HepG2 (cell line): ENCODE measurements around the gene SIRPA. TPM values are rescaled to one million over a fixed set of nuclear protein-coding genes. Genes with fewer than 3 reads are reported as not detected.

ENCODE experiments used
- ASH2L ChIP-seq: fragments of 300-600, 200-600 bp; sonication (generic); IDR thresholded peaks from 2 replicates; pipeline ENCODE4 v1.7.0; 2017; ENCODE audit warnings: low read depth, mild to moderate bottlenecking, moderate library complexity, mixed read lengths, low read length; ENCODE audit not compliant: insufficient read length
- ATF6 ChIP-seq: sonication (generic); formaldehyde crosslinking; conservative IDR thresholded peaks from 2 replicates; pipeline ENCODE4 v1.4.0; 2020; ENCODE audit warnings: missing genetic modification reagents
- HCFC1 ChIP-seq: fragments of 150-350 bp; IDR thresholded peaks from 2 replicates; pipeline ENCODE4 v1.6.1; 2014; ENCODE audit warnings: low read depth, low read length
- HMG20B ChIP-seq: conservative IDR thresholded peaks from 2 replicates; pipeline ENCODE4 v1.6.1; 2016; ENCODE audit warnings: missing genetic modification reagents, missing compliant biosample characterization
- HOXA9 ChIP-seq: sonication (generic); formaldehyde crosslinking; IDR thresholded peaks from 2 replicates; pipeline ENCODE4 v1.8.1; 2022; ENCODE audit warnings: missing genetic modification reagents, mild to moderate bottlenecking, moderate library complexity, borderline replicate concordance
- KDM3A ChIP-seq: IDR thresholded peaks from 2 replicates; pipeline ENCODE4 v1.6.1; 2018; ENCODE audit warnings: low read depth, missing compliant biosample characterization
- NFKBIZ ChIP-seq: IDR thresholded peaks from 2 replicates; pipeline ENCODE4 v1.6.1; 2018; ENCODE audit warnings: missing genetic modification reagents, missing compliant biosample characterization
- RARG ChIP-seq: sonication (generic); formaldehyde crosslinking; IDR thresholded peaks from 2 replicates; pipeline ENCODE4 v1.4.0; 2020; ENCODE audit warnings: low read depth, mild to moderate bottlenecking, missing genetic modification reagents
- SNAPC4 ChIP-seq: sonication (generic); formaldehyde crosslinking; IDR thresholded peaks from 2 replicates; pipeline ENCODE4 v1.4.0; 2020; ENCODE audit warnings: mild to moderate bottlenecking, missing genetic modification reagents
- SPEN ChIP-seq: sonication (generic); formaldehyde crosslinking; IDR thresholded peaks from 2 replicates; pipeline ENCODE4 v1.5.1; 2020; ENCODE audit warnings: low read depth, mild to moderate bottlenecking, missing genetic modification reagents
- ZMAT3 ChIP-seq: sonication (generic); formaldehyde crosslinking; conservative IDR thresholded peaks from 2 replicates; pipeline ENCODE4 v1.7.0; 2021; ENCODE audit warnings: missing genetic modification reagents
- ZNF710 ChIP-seq: sonication (generic); formaldehyde crosslinking; IDR thresholded peaks from 2 replicates; pipeline ENCODE4 v1.5.0; 2020; ENCODE audit warnings: mild to moderate bottlenecking, missing genetic modification reagents, borderline replicate concordance
- ZNF746 ChIP-seq: sonication (generic); formaldehyde crosslinking; IDR thresholded peaks from 2 replicates; pipeline ENCODE4 v1.8.0; 2022; ENCODE audit warnings: mild to moderate bottlenecking, missing genetic modification reagents
- ZNF749 ChIP-seq: sonication (generic); formaldehyde crosslinking; IDR thresholded peaks from 2 replicates; pipeline ENCODE4 v1.8.0; 2022; ENCODE audit warnings: mild to moderate bottlenecking, missing genetic modification reagents, moderate library complexity, borderline replicate concordance
- polyA plus RNA-seq, 8 experiments: library from polyadenylated mRNA; depleted of rRNA in 3 of 8; stranded (reverse) in 7 of 8; unstranded in 1 of 8; fragments of >200 nt; fragmentation: Illumina TruSeq in 4 of 8; extraction: Trizol in 4 of 8; gene quantifications; 2 replicates each; pipeline versions ENCODE4 v1.2.1 to v1.2.3, GENCODE V29; 2011 to 2016; ENCODE audit warnings: low read depth in 4 of 8, missing spikeins in 1 of 8, mixed read lengths in 1 of 8; ENCODE audit not compliant: insufficient read depth in 1 of 8
- total RNA-seq, 5 experiments: library from RNA; depleted of rRNA; stranded (reverse); fragments of >200 nt; fragmentation: Illumina TruSeq; extraction: Trizol; gene quantifications; 2 replicates each; pipeline ENCODE4 v1.2.3, GENCODE V29; 2016; ENCODE audit warnings: low read depth in 1 of 5
- TF ChIP-seq, protein P1 (sequence below): IDR thresholded peaks from 2 replicates; pipeline ENCODE4 v1.6.1; 2016; ENCODE audit warnings: missing biosample characterization, missing genetic modification reagents, low read depth
- TF ChIP-seq, protein P2 (sequence below): sonication (generic); formaldehyde crosslinking; IDR thresholded peaks from 2 replicates; pipeline ENCODE4 v1.8.0; 2022; ENCODE audit warnings: mild to moderate bottlenecking, missing genetic modification reagents, moderate library complexity

The SIRPA gene
- total and polyA plus RNA-seq, 2 of the 13 experiments (the other 11 are each of a cell fraction or from before 2014, with no cell fraction given) = 7.2 to 17.6 TPM

GRCh38 chr20:1855109-1855508, 40.1 kb upstream of the SIRPA start (continued):
- TF ChIP-seq SNAPC4 (CRISPR knock-in tag) = no peak
- TF ChIP-seq SPEN = no peak
- TF ChIP-seq KDM3A = 0 out of 2 replicates have a peak, but pooled peaks have one; percentile 28
- no peak for TF ChIP-seq HOXA9
- 0 out of 2 replicates have a peak, but pooled peaks have one; percentile 36 for TF ChIP-seq NFKBIZ (CRISPR knock-in tag)
- TF ChIP-seq, protein P1, sequence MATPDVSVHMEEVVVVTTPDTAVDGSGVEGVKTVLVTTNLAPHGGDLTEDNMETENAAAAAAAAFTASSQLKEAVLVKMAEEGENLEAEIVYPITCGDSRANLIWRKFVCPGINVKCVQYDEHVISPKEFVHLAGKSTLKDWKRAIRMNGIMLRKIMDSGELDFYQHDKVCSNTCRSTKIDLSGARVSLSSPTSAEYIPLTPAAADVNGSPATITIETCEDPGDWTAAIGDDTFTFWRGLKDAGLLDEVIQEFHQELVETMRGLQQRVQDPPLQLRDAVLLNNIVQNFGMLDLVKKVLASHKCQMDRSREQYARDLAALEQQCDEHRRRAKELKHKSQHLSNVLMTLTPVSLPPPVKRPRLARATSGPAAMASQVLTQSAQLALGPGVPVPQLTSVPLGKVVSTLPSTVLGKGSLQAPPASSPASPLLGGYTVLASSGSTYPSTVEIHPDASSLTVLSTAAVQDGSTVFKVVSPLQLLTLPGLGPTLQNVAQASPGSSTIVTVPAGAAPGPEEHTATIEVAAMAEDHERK (CRISPR knock-in tag) = no peak
- no peak for TF ChIP-seq HCFC1
- no peak for TF ChIP-seq RARG
- TF ChIP-seq ATF6 (CRISPR knock-in tag) = no peak
- TF ChIP-seq, protein P2, sequence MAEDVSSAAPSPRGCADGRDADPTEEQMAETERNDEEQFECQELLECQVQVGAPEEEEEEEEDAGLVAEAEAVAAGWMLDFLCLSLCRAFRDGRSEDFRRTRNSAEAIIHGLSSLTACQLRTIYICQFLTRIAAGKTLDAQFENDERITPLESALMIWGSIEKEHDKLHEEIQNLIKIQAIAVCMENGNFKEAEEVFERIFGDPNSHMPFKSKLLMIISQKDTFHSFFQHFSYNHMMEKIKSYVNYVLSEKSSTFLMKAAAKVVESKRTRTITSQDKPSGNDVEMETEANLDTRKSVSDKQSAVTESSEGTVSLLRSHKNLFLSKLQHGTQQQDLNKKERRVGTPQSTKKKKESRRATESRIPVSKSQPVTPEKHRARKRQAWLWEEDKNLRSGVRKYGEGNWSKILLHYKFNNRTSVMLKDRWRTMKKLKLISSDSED (CRISPR knock-in tag) = no peak
- TF ChIP-seq ZMAT3 (CRISPR knock-in tag) = no peak
- TF ChIP-seq ASH2L = no peak
- TF ChIP-seq ZNF710 = no peak
- TF ChIP-seq HMG20B = 0 out of 2 replicates have a peak, but pooled peaks have one; percentile 19
- peak; percentile 26; the same call in 1 of the 2 replicates for TF ChIP-seq ZNF746
- TF ChIP-seq ZNF749 = no peak
